Dermis microvascular lymphatic vessel endothelial cell (primary cell): ENCODE results near the gene ARNT2. TPM values are rescaled to one million over a fixed set of nuclear protein-coding genes. Genes with fewer than 3 reads are reported as not detected.
"Not testable (repeated sequence)": the region's sequence is repeated elsewhere in the genome, so short reads cannot be mapped to it uniquely, and the experiment has no call there.

Source experiments
- DNase-seq, 2 donors: peaks; one replicate each; pipeline versions ENCODE4 v3.0.0 to v3.0.0-alpha.2; 2010; ENCODE audit warnings: low read depth in 2 of 2
- total RNA-seq: library from RNA; depleted of rRNA; stranded (reverse); fragments of >200 nt; gene quantifications from 2 replicates; pipeline ENCODE4 v1.2.1, GENCODE V29; 2014

Gene ARNT2
- total RNA-seq, 1 donor from 2014 or later = under 0.01 TPM

DNA sequence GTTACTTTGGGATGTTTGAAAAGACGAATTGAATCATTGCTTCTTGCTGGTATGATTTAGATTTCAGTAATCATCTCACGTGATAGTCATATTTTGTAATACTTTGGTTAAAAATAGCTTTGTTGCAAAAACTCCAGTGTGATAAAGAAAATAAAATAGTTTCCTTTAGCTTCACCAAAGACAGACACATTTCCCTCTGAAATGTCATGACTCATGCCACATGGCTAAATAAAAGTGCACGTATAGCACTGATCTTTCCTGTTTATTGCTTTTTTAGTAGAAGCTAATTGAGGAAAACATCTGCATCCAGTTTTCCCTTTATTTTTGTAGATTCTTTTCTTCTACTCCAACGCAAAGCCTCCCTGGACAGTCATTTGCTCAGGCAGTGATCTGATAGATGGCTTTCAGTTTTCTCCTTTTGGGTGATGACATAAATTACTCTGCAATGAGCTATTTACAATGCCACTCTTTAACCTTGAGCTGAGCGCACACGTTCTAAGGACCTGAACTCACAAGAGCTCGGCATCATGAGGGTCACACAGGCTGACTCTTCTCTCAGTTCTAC lies 84.9 kb downstream of the ARNT2 start:
- peak; percentile 56 to 60 for DNase-seq

DNA sequence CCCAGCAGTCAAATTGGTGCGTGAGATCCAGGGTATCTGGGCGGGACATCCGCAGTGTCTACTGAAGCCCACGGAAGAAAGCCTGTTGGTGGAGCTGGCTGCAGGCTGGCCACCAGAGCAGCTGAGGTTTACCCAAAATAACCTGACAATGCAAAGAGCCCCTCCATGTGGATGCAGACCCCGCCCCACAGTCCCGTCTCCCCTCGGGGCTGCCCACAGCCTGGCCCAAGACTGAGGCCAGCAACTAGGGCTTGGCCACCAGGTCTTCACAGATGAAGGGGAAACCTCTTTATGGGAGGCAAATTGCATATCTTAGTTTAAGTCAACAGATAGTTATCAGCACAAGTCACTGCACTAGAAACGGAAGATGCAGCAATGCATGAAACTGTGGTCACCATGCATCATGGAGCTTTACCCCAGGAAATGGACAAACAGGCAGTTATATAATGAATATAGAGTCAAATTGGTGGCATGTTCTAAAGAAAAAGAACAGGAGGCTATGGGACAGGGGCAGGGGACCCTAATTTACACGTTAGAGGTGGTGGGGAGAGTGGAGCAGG lies 86.3 kb downstream of the ARNT2 start:
- DNase-seq = no peak

DNA sequence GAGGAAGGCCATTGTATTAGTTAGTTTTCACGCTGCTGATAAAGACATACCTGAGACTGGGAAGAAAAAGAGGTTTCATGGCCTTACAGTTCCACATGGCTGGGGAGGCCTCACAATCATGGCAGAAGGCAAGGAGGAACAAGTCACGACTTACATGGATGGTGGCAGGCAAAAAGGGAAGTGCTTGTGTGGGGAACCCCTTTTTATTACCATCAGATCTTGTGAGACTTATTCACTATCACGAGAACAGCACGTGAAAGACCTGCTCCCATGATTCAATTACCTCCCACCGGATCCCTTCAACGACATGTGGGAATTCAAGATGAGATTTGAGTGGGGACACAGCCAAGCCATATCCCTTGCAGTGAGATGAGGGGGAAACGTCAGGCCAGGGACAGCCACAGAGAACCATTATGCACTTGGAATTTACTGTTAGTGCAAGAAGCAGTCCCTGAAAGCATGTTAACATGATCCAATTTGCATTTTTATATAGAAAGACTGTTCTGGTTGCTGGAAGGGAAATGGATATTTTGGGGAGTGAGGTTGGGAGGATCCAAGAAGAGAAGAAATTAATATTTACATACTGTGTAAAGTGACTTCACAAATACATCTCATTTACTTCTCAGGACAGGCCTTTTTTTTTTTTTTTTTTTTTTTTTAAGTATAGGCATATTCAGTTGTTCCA lies 87.1 kb downstream of the ARNT2 start:
- DNase-seq = no peak

DNA sequence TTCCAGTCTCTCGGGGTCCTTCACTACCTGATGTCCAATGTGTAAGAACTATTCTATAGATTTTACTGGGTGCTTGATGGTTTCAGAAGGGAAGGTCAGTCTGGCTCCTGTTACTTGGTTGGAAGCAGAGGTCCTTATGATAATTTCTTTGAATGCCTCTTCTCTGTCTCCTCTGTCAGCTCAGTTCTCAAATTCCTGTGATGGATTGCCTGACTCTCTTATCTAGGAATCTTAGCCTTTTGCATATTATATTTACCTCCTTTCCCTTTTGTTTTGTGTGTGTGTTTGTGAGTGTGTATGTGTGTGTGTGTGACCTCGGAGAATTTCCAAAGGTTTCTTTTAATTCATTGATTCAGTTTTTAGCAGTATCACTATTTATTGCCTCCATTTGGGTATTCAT lies 88.2 kb downstream of the ARNT2 start:
- no peak for DNase-seq

DNA sequence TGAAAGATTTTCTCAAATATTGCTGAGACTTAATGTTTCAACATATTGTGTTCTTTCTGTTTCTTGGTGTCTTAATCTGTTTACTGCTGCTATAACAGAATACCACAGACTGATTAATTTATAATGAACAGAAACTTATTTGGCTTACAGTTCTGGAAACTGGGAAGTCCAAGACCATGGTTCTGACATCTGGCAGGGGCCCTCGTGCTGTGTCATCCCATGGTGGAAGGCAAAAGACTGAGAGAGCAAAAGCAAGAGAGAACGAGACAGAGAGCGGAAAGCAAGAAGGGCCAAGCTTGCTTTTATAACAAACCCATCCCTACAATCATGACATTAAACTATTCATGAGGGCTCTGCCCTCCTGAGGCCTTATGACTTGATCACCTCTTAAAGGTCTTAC lies 88.7 kb downstream of the ARNT2 start:
- no peak for DNase-seq

DNA sequence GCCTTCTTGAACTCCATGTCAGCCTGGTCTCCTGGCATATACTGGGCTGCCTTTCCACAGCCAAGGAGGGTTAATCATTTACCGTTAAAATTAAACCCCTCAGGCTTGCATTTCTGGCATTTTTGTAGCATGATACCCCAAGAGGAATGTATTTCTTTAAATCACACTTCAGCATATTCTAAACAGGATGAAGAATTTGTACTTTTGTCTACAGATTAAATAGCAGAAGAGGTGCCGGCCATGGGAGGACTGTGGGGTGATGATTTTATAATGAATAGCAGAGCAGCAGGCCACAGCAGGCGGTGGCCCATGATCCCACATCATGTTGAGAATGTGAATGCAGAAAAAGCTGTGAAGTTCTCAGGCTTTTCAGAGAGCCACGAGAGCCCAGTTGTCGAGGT lies 90.2 kb downstream of the ARNT2 start:
- DNase-seq = no peak

DNA sequence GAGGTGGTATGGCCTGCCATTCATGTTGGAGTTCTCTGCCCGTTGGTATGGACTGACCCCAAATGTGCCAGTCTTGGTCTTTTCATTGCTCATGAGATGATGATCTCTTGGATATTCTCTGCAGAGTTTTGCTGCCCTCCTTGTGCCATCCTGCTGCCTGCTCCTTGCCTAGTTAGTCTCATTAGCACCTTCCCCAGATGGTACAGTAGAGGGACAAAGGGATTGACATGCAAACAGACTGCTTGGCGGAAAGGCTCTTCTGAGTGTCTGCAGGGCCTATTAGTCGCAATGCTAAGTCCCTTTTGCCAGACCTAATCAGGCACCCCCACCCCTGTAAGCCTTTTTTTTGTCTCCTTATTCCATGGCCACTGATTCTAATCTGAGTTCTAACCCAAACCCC lies 90.6 kb downstream of the ARNT2 start:
- no peak for DNase-seq

DNA sequence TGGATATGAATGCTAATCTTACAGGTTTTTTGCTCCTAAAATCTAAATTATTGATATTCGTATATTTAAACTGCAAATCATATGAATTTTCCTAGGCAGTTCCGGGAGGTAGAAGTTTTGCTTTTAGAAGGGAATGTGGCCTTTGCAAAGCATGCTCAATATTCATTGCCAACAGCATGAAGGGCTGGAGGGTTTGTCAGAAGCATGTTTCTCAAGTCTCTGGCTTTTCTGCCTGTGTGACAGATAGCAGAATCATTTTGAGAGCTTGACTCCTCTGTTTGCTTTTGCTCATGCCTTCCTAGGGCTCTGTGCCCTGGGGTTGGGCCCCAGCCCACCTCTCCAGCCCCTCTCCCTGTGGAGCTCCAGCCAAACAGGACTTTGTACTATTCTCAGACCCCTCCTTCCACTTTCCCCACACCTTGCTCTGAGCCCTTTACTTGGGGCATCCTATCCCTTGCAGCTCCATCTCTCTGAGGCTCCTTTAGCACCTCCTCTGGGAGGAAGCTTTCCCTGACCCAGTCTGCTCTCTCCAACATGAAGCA lies 91.3 kb downstream of the ARNT2 start:
- no peak for DNase-seq

DNA sequence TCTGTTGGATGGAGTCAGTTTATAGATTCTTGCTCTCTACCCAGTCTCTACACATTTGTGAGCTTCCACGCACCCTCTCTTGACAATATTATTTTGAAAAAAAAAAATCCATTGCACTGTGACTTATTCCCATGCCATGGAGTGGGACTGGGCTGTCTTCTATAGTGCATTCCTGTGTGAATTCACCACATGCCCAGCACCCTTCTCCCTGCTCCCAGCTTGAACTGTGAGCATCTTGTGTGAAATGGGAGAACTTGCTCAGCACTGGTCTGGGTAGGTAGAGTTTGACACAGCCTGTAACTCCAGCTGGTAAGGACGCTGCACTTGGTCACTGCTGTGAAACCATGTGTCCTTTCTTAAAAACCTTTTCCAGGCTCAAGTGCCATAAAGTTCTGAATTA lies 91.9 kb downstream of the ARNT2 start:
- no peak for DNase-seq

DNA sequence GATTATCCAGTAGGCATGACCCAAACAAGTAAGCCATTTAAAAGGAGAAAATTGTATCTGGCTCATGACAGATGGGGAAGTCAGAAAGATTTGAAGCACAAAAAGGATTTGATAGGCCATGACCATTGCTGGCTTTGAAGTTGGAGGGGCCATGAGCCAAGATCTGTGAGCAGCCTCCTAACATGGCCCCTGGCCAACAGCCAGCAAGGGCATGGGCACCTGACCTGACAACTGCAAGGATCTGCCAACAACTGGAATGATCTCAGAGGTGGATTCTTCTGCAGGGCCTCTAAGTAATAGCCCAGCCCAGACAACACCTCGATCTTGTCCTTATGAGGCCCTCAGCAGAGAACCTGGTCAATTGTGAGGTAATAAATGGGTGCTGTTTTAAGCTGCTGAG lies 93.0 kb downstream of the ARNT2 start:
- DNase-seq = no peak

DNA sequence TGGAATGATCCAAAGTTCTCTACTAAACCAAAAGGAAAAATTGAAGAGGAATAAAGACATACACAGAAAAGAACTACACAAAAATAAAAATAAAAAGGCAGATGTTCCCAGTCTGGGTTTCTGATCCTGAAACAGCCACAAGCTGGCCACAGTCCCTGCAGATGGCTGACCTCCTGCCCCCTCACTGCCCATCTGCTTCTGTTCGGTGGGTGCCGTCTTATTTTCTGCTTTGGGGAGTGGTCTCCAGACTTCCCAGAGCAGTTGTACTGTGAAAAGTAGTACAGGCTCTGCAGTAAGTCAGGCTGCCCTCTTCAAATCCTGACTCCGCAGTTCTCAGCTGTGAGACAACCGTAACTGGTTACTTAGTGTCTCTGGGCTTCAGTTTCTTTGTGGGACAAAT lies 94.5 kb downstream of the ARNT2 start:
- DNase-seq = no peak

DNA sequence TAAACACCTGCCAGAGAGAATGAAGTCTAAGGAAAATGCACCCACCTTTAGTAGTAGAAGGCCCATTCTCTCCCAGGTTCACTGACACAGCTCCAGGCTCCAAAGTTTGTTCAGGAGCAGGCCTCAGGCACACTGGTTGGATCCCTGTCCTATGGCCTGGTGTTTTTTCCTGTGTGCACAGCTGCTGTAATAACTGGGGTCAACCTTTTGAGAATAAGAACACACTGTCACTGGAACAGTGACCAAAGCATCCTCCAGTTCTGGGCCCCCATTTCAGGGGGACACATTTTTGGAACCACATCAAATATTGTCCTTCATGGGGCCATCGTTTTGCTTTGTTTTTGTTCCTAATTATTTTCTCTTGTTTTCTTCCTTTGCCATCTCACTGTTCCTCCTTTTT lies 95.8 kb downstream of the ARNT2 start:
- DNase-seq = no peak

DNA sequence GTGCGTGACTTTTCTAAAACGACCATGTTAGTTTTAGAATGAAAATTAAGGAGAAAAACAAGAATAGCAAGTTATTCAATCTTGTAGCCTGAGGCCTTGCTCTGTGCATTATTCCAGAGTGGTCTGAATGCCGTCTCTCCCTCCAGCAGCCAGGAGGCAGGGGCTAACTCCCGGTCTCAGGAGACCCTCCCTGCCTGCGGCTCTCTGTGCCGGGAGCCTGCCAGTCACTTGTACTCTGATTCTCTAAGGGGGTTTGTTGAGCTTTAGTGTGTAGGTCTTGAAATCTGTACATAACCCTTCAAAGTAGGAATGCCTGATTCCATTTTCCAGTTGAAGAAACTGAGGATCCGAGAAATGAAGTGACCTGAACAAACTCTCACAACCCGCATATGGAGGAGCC lies 97.3 kb downstream of the ARNT2 start:
- no peak for DNase-seq

DNA sequence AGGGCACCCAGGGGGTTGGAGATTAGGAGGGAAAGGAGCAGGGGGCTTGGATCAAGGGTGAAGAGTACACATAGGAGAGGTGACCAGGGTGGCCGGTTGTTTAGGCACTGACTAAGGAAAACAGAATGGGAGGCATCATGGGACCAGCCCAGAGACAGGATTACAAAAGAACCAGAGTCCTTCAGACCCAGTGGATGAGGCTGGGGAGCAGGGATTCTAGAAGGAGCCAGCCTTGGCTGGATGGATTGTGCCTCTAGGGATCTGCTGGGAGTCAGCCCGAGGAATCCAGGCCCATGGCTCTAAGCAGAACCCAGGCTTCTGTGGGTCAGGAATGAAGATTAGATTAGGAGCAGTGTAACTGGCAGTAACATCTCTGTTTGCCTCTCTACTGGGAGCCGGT lies 98.6 kb downstream of the ARNT2 start:
- no peak for DNase-seq

DNA sequence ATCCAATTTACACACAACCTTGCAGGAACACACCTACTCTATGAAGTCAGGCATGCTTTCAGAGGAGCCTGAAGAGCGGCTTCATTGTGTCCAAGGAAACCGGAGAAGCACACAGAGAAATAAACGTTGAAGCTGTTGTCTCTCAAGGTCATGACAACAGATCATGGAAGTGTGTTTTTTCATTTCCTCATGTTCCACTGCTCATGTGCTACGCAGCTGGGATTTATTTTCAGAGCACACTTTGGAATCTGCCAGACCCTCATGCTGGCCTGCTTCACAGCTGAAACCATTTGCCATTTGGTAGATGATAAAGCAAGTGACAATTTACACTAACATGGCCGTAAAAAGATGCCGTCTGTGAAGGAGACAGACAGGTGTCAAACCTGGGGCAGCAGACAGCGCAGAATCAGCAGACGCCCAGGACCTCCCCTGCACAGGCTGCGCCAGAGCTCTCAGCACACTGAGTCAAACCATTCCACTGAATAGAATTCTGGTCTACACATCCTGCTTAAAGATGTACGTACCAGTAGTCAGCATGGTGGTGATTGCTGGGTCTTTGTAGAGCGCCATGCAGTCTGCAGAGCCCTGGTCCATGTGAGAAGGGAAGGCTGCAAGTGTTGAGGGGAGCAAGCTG lies 99.3 kb downstream of the ARNT2 start:
- DNase-seq = no peak

DNA sequence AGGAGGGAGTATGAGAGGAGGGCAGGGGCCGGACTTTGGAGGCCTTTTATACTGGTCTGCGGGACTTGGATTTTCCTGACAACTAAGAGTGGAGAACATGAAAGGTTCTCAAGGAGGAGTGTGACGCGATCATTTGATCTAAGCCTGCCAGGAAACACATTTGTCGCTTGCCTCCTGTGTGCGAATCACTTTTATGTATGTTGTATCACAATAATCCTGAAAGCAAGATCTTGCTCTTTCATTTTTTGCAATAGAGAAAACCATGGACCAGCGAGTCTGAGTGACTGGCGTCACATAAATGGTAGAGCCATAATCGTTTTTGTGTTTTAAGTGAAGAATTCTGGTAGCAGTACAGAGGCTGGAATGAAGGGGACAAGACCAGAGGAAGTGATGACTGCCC lies 100.7 kb downstream of the ARNT2 start:
- no peak for DNase-seq

DNA sequence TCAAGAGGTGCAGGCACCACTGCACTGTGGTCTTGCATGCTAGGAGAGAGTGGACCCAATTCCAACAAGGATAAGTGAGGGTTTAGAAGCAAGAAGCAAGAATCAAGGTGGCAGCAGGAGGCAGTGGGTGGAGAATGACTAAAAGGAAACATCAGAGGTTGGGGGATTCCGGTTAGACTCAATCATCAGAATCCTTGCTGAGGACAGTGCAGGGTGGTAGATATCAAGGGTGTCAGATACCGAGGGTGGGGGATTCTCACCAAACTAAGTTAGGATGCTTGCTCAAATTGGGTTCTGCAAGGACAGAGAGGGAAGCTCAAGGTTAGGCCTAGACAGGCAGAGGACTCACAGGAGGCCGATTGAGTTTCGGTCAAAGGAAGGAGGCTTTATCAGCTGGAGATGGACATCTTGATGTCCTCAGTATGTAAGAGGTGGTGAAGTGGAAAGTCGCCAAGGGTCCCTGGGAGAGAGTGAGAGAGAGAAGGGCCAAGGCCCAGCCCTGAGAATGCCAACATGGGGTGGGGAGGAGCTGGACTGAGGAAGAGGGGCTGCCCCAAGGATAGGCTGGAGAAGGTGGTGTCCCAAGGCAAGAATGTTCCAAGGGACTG lies 102.2 kb downstream of the ARNT2 start:
- no peak for DNase-seq

DNA sequence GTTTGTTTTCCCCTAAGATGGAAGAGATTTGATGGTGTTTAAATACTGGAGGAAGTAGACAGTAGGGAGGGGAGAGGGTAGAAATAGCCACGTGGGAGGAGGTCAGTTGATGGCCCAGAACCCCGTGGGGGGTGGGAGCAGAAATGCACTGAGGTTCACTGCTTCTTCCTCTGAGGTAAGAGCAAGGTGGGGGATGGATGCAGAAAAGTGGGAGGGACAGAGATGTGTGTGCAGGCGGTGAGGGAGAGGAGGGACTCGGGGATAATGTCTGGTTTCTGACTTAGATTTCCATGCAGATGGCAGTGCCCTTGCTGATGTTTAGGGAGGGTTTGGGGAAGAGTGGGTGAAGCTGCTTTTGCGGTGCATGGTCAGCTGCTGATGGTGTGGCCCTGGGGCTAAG lies 102.9 kb downstream of the ARNT2 start:
- no peak for DNase-seq

DNA sequence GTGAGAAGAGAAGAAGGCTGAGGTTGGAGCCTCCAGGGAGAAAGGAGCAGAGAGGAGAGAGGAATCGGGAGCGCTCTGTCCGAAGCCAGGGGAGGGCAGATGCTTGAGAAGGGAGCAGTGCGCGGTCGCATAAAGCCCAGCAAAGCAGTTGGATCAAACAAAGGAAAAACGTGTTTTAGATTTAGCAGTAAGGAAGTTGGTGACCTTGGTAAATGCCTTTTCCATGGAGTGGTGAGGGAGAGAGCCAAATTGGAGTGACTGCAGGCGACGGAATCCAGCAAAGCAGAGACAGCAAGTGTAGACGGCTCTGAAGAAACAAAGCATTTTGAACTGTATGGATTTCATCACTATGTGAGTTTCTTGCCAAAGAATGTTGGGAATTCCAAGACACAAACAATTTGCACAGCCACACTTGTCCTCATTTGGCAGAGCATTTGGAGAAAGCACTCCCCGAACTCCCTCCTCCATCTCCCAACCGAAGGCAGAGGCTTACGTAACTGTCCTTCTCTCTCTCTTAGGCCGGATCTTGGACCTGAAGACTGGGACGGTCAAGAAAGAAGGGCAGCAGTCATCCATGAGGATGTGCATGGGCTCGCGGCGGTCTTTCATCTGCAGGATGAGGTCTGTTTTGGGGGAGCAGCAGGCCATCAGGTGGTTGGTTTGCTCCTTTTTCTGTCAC lies 103.6 kb downstream of the ARNT2 start:
- no peak for DNase-seq

DNA sequence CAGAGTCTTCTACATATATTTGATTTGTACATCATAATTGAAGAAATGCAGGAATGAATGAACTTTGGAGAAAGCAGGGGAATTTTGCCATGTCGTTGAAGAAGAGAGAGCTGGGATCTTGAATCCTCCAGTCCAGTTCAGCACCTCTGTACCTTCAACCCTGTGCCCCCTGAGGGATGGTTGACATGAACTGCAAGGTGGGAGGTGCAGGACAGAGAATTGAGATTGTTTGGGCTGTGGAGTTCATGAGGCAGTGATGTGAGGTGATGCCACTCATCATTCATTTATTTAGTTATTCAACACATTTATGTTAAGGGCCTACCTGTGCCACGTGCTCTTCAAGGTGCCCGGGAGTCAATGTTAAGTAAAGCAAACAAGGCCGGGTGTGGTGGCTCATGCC lies 104.6 kb downstream of the ARNT2 start:
- no peak for DNase-seq

DNA sequence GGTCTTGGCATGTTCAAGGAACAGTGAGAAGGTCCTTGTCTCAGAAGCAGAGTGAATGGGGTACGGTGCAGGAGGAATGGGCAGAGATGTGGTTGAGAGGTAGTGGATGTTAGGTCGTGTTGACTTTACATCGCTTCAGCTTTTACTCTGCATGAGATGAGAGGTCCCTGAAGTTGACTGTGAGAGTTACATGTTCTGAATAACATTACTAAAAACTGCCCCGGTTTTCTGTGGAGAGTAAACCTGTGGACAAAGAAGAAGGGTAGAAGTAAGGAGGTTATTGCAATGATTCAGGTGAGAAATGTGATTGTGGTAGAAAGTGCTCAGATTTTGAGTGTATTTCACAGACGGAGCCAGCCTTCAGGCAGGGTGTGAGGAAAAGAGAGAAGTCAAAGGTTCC lies 105.6 kb downstream of the ARNT2 start:
- DNase-seq = no peak

DNA sequence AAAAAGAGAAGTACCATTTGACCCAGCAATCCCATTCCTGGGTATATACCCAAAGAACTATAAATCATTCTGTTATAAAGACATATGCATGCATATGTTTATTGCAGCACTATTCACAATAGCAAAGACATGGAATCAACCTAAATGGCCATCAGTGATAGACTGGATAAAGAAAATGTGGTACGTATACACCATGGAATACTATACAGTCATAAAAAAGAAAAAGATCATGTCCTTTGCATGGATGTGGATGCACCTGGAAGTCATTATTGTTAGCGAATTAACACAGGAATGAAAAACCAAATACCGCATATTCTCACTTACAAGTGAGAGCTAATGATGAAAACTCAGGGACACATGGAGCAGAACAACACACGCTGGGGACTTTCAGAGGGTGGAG lies 106.8 kb downstream of the ARNT2 start:
- DNase-seq = not testable (repeated sequence)
